ENCODE data around the gene RALGAPA2. TPM values are rescaled to one million over a fixed set of nuclear protein-coding genes. Genes with fewer than 3 reads are reported as not detected.

The RALGAPA2 gene
- total RNA-seq, 1 experiment from 2014 or later, result 10.8 TPM

GRCh38 chr20:20366876-20367574 lies 345.4 kb downstream of the RALGAPA2 start (continued):
- TF ChIP-seq ZBTB33 (IDR thresholded peaks at IDR 0.05; ENCODE audit: extremely low read depth, insufficient replicate concordance, low read length) (no peak), SIN3A (IDR thresholded peaks at IDR 0.05; ENCODE audit: low read depth) (no peak), CBX3 (IDR thresholded peaks at IDR 0.05; ENCODE audit: low read depth) (no peak), YY1 (IDR thresholded peaks at IDR 0.05; ENCODE audit: extremely low read depth, insufficient replicate concordance, low read depth, low read length) (no peak), EZH2 (IDR thresholded peaks at IDR 0.05) (no peak), TCF7L2 (IDR thresholded peaks at IDR 0.05; ENCODE audit: borderline replicate concordance, extremely low read depth, insufficient read depth, insufficient read length) (no peak), POLR2A (IDR thresholded peaks at IDR 0.05; ENCODE audit: borderline replicate concordance, extremely low read depth, insufficient read depth, insufficient read length) (no peak), SP1 (IDR thresholded peaks at IDR 0.05; ENCODE audit: low read depth) (no peak), JUND (IDR thresholded peaks at IDR 0.05) (no peak)

GRCh38 chr20:20366551-20366875 lies 345.9 kb downstream of the RALGAPA2 start:
- ATAC-seq (no peak), DNase-seq (ENCODE audit: low read depth, low spot score) (no peak)
- BruUV-seq (replicated peaks), result no TSS peak
- no peaks in the 10 kb centered on the region for H3K79me2 ChIP-seq (ENCODE audit: insufficient read depth, low read length)
- no peaks in the 10 kb centered on the region for H4K20me1 ChIP-seq (ENCODE audit: insufficient read depth)
- H3K4me2 ChIP-seq (ENCODE audit: low read length), result no peak overlapping the region
- no peak overlapping the region for H3K27ac ChIP-seq (ENCODE audit: low read depth, low read length)
- intact Hi-C loops (cut with micrococcal nuclease), result no loop called here
- no peaks in the 10 kb centered on the region for H3K36me3 ChIP-seq (ENCODE audit: control insufficient read depth in 1 of 2, insufficient read depth in 2 of 2, low read length in 2 of 2)
- H3K9ac ChIP-seq (ENCODE audit: low read length), result no peak overlapping the region
- peaks cover 17% of the 10 kb centered on the region for H3K27me3 ChIP-seq (ENCODE audit: insufficient read depth, low read length)
- H2AFZ ChIP-seq (ENCODE audit: low read depth, low read length, poor library complexity, severe bottlenecking), result no peak overlapping the region
- RAD21 ChIA-PET (ENCODE audit: low non-redundant PET in 1 of 2, low total read pairs in 2 of 2, uncharacterized antibody in 2 of 2, unreplicated experiment in 2 of 2), result no interaction called here
- no peaks in the 10 kb centered on the region for H3K9me2 ChIP-seq (ENCODE audit: insufficient read depth)
- H3K4me3 ChIP-seq (replicated peaks in 1 of 2; ENCODE audit: low read depth in 1 of 2, low read length in 2 of 2), result no peak overlapping the region
- no peaks in the 10 kb centered on the region for H3K4me1 ChIP-seq (ENCODE audit: control insufficient read depth in 1 of 2, insufficient read depth in 2 of 2, low read length in 2 of 2)
- POLR2A ChIA-PET, result no interaction called here
- H3K9me3 ChIP-seq (ENCODE audit: control insufficient read depth in 1 of 2, insufficient read depth in 1 of 2, low read depth in 1 of 2, low read length in 2 of 2), result no peaks in the 10 kb centered on the region
- CTCF ChIA-PET, result no interaction called here
- TF ChIP-seq REST (IDR thresholded peaks at IDR 0.05; ENCODE audit: low read depth) (no peak), SRF (IDR thresholded peaks at IDR 0.05; ENCODE audit: low read depth) (no peak), POLR2AphosphoS5 (IDR thresholded peaks at IDR 0.05; ENCODE audit: low read depth, low read length) (no peak), CBX3 (IDR thresholded peaks at IDR 0.05; ENCODE audit: low read depth) (no peak), JUND (IDR thresholded peaks at IDR 0.05) (no peak), MAX (IDR thresholded peaks at IDR 0.05) (no peak), ZFX (IDR thresholded peaks at IDR 0.05) (no peak), ZBTB33 (IDR thresholded peaks at IDR 0.05; ENCODE audit: extremely low read depth, insufficient replicate concordance, low read length) (no peak), SIN3A (IDR thresholded peaks at IDR 0.05; ENCODE audit: low read depth) (no peak), ELF1 (IDR thresholded peaks at IDR 0.05; ENCODE audit: borderline replicate concordance, low read depth) (no peak), YY1 (IDR thresholded peaks at IDR 0.05; ENCODE audit: extremely low read depth, insufficient replicate concordance, low read depth, low read length) (no peak)

All from HCT116 (cell line).